GM21528 (cell line): ENCODE results near the gene ATXN2.

ENCODE experiments used
- ATAC-seq: cut with Tn5 transposase; IDR thresholded peaks from one replicate; pipeline ENCODE4 v1.9.1; 2021; ENCODE audit warnings: mild to moderate bottlenecking, moderate library complexity; ENCODE audit not compliant: unreplicated experiment, low FRiP score

The ATXN2 gene

DNA sequence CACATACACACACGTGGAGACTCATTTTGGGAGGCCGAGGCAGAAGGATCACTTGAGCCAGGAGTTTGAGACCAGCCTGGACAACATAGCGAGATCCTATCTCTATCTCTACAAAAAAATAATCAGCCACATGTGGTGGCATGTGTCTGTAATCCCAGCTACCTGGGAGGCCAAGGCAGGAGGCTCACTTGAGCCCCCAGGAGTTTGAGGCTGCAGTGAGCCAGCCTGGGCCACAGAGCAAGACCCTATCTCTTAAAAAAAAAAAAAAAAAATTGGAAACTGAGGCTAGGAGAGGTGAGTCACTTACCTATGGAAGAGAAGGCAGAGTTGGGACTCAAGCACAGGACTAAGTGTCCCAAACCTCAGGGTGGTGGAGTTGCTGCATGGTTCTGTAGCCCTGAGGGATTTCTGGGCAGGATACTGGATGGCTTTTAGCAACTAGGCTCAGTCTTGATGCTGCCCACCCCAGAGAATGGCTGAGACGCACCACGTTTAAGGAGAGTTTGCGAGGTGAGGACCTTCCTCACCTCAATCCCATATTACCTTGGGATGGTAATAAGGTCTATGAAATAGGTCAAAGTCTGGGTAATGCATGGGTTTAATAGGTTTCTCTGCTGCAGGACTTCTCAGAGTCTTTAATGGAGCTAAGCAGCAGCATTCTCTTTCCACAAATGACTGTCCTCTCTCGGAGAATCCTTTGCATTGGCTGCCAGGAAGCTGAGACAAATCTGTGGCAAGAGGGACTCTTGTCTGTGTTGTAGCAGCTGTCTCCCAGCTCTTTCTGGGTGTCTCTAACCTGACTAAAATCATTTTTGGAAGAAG lies 157.8 kb downstream of the ATXN2 start:
- ATAC-seq = no peak

DNA sequence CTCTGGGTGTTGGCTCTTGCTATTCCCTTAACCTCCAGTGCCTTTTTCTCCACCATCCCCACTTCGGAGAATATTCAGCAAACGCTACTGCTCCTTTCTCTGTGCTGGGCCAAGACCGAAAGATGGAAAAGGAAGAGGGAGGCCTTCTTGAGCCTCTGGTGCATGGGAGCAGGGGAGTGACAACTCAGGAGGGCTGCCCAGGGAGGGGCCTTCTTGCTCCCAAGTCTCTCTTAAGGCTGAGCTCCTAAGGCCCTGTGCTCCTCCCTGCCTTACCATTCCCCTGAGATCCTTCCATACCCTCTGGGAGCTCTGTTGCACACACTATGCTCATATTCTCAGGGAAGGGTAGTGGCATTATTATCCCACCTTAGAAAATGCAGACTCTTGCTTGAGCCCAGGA lies 158.5 kb downstream of the ATXN2 start:
- ATAC-seq = no peak

DNA sequence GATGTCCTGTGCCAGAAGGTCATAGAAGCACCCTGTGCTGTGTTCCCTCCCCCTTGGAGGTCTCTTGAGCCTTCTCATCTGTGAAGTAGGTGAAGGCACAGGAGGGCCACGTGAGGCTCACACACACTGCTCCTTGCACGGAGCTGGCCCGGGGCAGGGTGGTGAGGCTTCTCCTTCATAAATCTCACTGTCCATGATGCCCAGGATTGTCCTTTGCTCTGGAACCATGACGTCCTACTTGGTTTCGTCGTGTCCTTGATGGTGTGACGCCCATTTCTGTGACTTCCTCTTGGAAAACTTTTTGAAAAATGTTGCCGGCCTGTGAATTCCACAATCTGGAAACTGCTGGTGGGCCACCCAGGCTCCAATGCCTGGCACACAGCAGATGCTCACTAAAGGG lies 159.0 kb downstream of the ATXN2 start:
- no peak for ATAC-seq

DNA sequence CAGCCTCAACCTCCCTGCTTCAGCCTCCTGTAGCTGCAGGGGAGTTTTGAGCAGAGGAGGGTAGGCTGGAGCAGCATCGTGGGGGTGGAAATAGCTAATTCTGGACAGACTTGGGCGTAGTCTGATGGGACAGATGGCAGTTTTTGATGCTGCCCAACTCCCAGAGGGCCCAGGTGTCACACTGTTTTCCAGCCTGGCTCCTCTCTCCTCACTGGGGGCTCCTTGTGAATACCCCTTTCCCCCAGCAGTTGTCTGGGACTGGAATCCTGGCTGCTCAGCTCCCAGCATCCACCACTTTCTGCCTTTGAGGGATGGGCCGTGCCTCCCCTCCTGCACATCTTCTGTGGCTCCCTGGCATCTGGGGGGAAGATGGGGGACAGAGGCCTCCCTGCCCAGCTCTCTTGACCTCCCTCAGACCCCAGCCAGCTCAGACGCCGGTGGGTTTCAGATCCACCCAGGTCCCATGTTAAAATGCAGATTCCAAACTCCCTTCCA lies 159.4 kb downstream of the ATXN2 start:
- no peak for ATAC-seq

DNA sequence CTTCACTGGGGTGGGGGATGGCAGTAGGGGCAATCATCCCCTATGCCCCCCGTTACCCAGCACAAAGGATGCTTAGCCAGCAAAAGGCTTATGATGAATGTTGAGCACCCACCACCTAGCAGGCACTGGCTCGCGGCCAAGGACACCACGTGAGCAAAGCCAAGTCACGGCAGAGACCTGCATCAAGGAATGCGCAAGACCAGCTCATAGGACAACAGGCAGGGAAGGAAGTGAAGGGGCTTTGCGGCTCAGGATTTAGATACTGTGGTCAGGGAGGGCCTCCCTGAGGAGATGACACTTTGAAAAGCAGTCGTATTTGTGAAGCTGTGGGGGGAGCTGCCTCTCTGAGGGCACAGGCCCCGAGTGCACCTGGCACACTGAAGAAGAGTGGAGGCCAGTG lies 160.6 kb downstream of the ATXN2 start:
- no peak for ATAC-seq

DNA sequence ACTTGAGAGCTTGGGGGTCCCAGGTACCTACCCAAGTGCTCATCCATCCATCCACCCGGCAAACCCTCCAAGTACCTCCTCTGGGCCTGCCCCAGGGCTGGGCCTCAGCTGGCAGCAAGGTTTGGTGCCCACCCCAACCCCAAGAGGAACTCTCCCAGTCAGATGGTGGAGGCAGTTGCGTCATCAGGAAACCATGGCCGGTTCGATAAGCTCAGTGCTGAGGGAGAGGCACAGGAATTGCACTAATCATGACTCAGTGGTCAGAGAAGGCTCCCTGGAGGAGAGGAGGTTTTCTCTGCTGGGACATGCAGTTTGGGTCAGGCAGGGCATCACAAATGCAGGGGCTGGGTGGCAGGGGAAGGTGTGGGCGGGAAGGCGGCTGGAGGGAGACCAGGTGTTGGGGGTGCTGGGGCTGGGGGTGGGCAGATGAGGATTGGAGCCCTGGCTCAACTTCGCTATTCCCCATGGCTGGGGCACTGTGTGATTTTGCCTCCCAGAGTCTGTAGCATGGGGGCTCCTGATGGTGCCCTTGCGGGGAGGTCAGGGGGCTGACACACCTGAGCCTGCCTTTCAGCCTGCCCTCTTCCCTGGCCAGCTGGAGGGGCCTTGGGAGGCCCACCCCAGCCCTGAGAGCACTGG lies 161.2 kb downstream of the ATXN2 start:
- ATAC-seq = no peak

DNA sequence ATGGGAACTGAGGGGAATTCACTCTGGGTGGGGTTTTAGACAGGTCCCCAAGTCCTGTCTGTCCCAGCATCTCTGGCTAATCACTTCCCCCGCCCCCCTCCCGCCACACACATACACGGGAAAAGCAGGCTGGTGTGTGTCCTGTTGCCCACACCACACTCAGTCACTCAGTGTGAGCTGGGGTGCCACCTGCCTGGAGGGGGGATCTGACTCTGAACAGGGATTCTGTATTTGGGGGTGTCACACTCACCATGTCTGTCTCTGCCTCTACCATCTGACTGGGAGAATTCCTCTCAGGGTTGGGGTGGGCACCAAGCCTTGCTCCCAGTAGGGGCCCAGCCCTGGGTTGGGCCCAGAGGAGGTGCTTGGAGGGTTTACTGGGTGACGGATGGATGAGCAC lies 162.3 kb downstream of the ATXN2 start:
- no peak for ATAC-seq

DNA sequence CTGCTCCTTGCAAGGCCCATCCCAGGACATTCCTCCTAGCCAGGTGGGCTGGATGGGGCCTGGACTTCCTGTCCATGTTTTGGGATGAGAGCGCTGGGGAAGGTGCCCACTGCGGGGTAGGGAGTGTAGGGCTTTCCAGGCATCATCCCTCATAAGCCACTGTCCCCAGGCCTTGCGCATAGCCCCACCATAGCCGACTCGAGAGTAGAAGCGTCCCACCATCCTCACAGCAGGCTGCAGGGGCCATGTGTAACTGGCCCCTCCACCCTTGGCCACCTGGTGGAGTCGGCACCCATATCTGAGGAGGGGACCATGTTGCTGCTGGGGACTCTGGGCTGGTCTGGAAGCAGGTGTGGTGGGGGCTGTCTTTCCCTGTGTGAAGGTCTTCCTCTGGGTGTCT lies 162.8 kb downstream of the ATXN2 start:
- ATAC-seq = no peak

DNA sequence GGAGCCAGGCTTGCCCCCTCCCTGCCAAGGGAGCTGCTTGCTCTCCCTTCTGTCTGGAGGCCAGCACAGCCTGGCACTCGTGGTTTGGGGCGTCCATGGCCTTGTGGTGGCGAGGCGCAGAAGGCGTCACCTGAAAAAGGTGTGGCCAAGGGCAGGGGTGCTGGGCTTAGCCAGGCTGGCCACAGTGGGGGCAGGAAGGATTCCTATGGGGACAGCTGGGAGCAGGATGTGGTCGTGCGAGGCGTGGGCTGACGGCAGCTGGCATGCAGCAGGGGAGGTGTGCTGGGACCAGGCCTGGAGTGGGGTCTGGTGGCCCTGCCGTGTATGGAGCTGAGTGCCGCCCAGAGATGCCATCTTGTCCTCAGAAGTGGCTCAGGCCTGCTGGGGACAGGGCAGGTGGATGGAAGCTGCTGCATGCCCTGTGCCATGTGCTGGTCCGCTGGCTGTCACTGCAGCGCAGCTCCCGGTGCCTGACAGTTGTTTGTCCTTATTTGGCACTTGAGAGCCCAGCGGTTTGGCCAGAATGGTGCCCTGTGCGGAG lies 163.4 kb downstream of the ATXN2 start:
- ATAC-seq = no peak

DNA sequence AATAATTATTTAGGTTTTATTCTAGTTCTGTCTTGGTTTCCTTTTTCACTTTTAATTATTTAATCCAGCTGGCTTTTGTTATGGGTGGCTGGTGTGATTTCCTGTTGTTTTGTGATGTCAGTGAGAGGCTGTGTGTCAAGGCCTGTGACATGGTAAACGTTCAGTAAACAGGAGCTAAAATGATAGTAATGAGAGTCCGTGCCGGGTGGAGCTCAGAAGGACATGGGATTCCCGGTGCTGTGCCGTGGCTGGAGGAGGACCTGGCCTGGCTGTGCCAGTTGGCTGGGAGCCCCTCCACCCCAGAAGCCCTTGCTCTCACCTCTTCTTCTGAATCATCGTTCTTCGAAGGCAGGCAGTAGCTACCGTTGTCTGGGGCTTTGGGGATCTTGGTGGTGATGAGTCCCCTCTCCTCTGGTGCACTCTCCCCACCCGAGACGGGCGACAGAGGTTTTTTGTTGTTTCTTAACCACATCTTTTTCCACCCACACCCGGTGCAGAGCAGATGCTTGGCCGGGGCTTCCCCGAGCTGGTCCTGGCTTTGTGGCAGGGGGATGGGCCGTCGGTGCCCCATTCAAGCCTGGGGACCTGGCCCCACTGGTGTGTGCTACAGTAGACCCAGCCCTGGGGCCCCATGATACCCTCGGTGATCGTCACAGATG lies 164.3 kb downstream of the ATXN2 start:
- peak; percentile 65 for ATAC-seq

DNA sequence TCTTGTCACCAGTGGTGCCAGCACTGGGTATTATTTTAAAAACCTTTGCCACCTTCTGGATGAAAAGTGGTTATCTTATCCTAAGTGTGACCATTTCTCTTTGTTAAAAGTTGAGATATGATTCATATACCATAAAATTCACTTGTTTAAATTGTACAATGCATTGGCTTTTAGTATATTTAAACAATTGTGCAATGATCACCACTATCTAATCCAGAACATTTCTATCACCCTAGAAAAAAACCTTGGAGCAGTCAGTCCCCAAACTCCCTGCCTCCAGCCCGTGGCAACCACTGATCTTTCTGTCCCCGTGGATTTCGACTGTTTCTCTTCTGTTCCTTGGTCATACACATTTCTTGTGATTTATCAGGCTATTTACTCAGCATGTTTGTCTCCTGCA lies 165.1 kb downstream of the ATXN2 start:
- no peak for ATAC-seq

DNA sequence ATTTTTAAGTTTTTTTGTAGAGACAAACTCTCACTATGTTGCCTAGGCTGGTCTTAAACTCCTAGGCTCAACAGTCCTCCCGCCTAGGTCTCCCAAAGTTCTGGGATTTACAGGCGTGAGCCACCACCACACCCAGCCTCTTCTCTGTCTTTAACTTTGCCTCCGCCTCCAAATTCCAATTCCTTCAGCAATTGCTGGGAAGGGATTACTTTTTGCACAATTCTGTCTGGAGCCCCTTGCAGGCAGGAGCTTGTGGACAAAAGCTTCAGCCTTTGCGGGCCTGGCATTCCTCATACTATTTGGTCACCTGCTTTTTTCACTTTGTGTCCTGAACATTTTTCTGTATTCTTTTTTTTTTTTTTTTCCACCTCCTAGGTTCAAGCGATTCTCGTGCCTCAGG lies 167.3 kb downstream of the ATXN2 start:
- no peak for ATAC-seq

DNA sequence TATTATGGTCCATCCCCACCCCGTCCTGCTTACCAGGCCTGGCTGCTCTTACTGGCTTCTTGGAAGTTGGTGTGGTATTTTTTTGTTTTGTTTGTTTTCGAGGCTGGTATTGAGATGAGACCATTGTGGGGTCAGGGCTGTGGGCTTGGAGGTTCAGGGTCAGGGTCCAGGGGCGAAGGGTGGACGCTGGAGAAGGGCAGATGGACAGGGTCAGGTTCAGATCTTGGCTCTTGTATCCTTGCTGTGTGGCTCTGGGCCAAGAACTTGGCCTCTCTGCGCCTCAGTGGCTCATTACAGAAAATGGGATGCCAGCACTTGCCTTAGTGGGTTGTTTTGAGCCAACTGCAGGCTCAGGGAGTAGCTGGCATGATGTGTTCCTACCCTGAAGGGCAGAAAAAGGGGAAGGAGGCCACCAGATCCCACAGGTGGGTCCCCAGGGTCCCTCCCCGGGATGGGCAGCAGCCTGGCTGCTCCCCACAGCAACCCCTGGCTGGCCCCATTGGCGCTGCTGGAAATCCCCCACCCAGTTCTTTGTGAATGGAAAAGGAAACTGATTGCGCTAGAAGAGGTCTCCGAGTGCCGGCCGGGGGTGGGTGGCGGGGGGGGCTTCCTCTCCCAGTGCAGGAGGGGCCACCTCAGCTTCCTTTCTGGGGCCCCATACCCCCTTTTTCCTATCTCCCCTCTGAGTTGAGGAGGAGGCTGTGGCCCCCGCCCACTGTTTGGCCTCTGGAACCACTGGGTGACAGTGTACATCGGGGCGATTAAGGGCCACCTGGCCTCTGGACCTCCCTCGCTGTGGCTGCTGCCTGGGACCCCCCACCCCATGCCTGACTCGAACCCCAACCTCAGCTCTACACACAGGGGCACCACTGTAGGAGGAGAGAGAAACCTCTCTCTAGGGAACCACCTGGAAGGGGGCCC lies 168.4 kb downstream of the ATXN2 start:
- no peak for ATAC-seq

DNA sequence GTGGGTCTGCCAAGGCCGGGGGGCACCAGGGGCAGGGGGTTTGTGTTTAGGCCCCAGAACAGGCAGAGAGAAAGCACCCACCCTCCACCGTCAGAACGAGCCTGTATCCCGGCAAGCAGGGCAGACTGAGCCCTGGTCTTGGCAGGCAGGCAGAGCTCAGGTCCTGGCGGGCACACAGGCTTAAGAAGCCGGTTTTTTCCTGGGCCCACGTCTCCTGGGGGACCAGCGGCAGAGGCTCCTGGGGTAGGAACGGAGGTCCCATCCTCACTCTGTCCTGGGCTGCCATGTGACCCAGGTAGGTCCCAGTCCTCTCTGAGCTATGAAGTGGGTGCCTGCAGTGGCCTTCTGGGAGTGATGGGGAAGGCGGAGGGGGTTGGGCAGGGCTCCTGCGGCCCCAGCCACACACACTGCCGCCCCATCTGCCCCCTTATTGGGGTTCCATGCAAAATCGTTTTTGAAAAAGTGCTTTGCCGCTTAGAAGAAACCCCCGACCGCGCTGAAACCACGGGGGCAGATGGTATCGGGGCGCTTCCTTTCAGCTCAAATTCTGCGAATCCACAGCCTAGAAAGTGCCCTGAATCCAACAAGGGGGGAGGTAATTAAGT lies 169.2 kb downstream of the ATXN2 start:
- no peak for ATAC-seq

DNA sequence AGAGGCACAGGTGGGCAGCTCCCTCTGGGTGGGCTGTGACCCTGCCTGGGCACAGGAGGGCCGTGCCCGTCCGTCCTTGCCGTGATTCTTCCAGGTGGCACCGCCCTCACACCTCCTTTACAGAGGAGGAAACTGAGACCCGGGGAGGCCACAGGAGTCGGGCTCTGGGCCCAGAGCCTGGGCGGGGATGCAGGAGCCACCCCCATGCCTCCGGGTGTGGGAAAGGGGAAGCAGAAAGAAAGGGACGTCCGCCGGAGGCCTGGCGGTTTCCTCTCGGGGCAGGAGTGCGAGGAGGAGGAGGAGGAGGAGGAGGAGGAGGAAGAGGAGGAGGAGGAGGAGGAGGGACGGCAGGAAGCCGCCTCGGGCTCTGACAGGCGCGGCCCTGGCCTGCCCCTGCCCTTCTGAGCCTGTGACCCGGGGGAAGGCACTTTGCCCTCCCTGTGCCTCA lies 170.4 kb downstream of the ATXN2 start:
- no peak for ATAC-seq

DNA sequence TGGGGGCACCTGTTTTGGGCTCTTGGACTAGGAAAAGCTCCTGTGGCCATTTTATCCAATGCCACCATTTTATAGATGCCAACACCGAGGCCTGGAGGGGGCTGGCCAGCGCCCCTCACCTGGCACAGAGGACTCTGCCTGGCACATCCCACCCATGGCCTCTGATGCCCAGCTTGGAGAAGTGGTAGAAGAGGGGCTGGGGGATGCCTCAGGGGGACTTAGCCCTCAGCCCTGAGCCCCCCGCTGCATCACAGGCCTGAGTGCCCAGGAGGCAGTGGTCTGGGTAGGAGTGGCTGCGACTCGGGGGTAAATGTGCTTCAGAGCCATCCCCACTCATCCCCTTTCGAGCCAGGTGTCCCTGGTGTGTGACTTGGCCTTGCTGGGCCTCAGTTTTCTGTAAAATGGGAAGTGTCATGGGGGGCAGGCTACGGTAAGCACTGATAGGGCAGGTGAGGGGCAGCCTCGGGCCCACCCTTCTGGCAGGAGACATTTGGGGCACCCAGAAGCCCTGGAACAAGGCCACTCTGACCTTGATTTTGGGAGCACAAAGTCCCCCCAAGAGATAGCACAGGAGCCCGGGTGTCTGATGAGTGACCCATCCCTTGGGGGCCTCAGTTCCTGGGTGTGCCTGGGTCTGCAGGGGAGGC lies 170.9 kb downstream of the ATXN2 start:
- no peak for ATAC-seq

DNA sequence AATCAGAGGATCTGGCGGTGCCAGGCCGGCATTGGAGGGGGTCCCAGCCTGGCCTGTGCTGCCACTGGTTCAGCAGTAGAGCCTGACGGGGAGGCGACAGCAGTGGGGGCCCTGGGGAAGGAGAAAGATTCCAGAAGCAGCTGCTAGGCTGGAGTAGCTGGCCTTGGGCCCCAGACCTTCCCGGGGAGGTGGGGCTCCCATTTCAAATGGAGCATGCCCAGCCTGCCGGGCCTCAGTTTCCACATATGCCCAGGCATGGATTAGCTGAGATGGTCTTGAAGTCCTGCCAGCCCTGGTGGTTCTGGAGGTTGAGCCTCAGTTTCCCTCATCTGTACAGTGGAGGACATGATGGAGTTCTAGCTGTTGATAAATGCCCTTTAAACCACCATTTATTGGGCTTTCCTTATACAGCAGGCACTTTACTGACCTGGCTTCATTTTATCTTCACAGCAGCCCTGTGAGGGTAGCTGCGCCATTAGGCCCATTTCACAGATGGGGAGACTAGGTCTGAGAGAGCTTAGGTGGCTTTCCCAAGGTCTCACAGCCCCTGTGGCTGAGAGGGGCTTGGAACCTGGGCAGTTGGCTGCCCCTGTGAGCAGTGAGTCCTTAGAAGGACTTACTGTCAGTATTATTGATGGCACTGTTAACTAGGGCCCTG lies 171.6 kb downstream of the ATXN2 start:
- ATAC-seq = no peak

DNA sequence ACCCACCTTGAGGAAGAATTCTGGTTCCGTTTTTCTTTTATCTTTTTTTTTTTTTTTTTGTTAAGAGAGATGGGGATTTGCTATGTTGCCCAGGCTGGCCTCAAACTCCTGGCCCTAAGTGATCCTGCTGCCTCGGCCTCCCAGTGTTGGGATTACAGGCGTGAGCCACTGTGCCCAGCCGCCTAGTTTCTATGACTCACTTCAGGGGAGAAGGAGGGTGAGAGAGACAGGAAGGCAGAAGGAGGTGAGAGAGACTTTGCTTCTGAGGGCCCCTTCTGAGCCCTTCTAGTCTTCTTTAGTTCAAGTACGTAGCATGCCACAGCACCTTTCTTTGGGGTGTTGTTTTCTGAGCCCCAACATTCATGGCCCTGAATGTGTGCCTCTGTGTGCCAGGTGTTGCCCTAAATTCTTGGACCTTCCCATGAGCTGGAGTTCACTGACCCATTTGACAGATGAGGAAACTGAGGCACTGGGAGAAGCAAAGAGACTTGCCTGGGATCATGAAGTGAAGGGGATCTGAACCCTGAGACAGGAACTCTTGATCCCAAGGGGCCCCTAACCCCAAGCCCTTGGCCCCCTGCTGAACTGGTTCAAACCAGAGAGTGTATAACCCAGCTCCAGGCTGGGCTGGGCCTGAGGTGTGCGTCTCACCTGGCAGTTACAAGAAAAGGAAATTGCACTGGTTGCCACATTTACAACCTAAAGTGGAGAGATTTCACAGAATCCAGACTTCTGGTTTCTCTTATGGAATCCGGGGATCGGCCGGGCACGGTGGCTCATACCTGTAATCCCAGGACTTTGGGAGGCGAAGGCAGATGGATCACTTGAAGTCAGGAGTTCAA lies 172.6 kb downstream of the ATXN2 start:
- ATAC-seq = no peak
